AG04450 (cell line): ENCODE measurements around the gene LAMTOR4. TPM values are rescaled to one million over a fixed set of nuclear protein-coding genes. Genes with fewer than 3 reads are reported as not detected.
"Not testable (repeated sequence)": the region's sequence is repeated elsewhere in the genome, so short reads cannot be mapped to it uniquely, and the experiment has no call there.

Experiments used
- CTCF ChIA-PET: fragments of 300-600, 350-600 bp; formaldehyde crosslinking; extraction: SDS; loops from one replicate; lab custom pipeline; 2022; ENCODE audit warnings: antibody characterized with exemption, inconsistent platforms; lab: Charles Lee
- POLR2A ChIA-PET: fragments of 350-600 bp; formaldehyde crosslinking; extraction: SDS; loops from one replicate; lab custom pipeline; 2021; ENCODE audit warnings: antibody characterized with exemption, inconsistent platforms; lab: Yijun Ruan, JAX
- DNase-seq: peaks from one replicate; pipeline ENCODE4 v3.0.0-alpha.2; 2011; ENCODE audit warnings: low read depth, low spot score
- H3K27ac ChIP-seq: one replicate; pipeline ENCODE4 v1.5.1; 2012; ENCODE audit warnings: low read depth, low read length, control low read depth
- H3K27me3 ChIP-seq: one replicate; pipeline ENCODE4 v1.6.0; 2012; ENCODE audit warnings: low read length; ENCODE audit not compliant: control insufficient read depth, insufficient read depth
- H3K4me3 ChIP-seq: 2 replicates; pipeline ENCODE4 v1.5.1; 2011; ENCODE audit warnings: mild to moderate bottlenecking, low read depth, low read length, control low read depth
- H3K9me3 ChIP-seq: 2 replicates; pipeline ENCODE4 v1.5.1; 2012; ENCODE audit warnings: low read length; ENCODE audit not compliant: control insufficient read depth, insufficient read depth
- CTCF ChIP-seq: IDR thresholded peaks from 2 replicates; pipeline ENCODE4 v1.5.1; 2011; ENCODE audit warnings: low read depth, low read length, control low read depth, inconsistent platforms
- polyA plus RNA-seq: library from polyadenylated mRNA; depleted of rRNA; stranded (reverse); fragments of >200 nt; gene quantifications from 2 replicates; pipeline ENCODE4 v1.2.3, GENCODE V29; 2011; rRNA removed

The LAMTOR4 gene
- polyA plus RNA-seq, 1 experiment: 122 TPM

- Histone ChIP-seq H3K4me3 (no peak overlapping the region), H3K9me3 (no peaks in the 10 kb centered on the region), H3K27me3 (peaks cover 6% of the 10 kb centered on the region), H3K27ac (no peak overlapping the region)
- CTCF ChIA-PET: interaction anchor here (0.9 kb wide), 1 partner anchor 60 kb away, joined by 3 read pairs; no protein-coding TSS in a partner anchor
- DNase-seq: no peak
- no peak for TF ChIP-seq CTCF
- POLR2A ChIA-PET: interaction anchor here (1.2 kb wide), 1 partner anchor 18 kb away, joined by 3 read pairs; no protein-coding TSS in a partner anchor
Observed at GRCh38 chr7:100192969-100193368, 44.3 kb downstream of the LAMTOR4 start.

- H3K27ac ChIP-seq: no peak overlapping the region
- ChIA-PET CTCF (interaction anchor here (0.6 to 1.4 kb wide), 3 partner anchors 21 to 62 kb away, joined by 3 to 6 read pairs (median 4); no protein-coding TSS in a partner anchor), POLR2A (no interaction called here)
- H3K9me3 ChIP-seq: no peaks in the 10 kb centered on the region
- H3K4me3 ChIP-seq: no peak overlapping the region
- TF ChIP-seq CTCF: no peak
- DNase-seq: no peak
- H3K27me3 ChIP-seq: peaks cover 9% of the 10 kb centered on the region
Observed at GRCh38 chr7:100195222-100195621, 46.5 kb downstream of the LAMTOR4 start.

GRCh38 chr7:100195901-100196322 lies 47.2 kb downstream of the LAMTOR4 start:
- H3K27me3 ChIP-seq: peaks cover 12% of the 10 kb centered on the region
- H3K9me3 ChIP-seq, H3K4me3 ChIP-seq, DNase-seq, POLR2A ChIA-PET, H3K27ac ChIP-seq: not testable (repeated sequence)
- CTCF ChIA-PET: interaction anchor here (1.4 kb wide), 1 partner anchor 63 kb away, joined by 6 read pairs; no protein-coding TSS in a partner anchor

- Histone ChIP-seq H3K4me3 (no peak overlapping the region), H3K9me3 (no peaks in the 10 kb centered on the region), H3K27me3 (peaks cover 23% of the 10 kb centered on the region), H3K27ac (no peak overlapping the region)
- POLR2A ChIA-PET: no interaction called here
- TF ChIP-seq CTCF: no peak
- CTCF ChIA-PET: no interaction called here
- no peak for DNase-seq
Observed at GRCh38 chr7:100198266-100198665, 49.5 kb downstream of the LAMTOR4 start.

- ChIA-PET POLR2A (interaction anchor here (0.6 to 0.7 kb wide), 2 partner anchors 51 to 55 kb away, joined by 3 to 4 read pairs; no protein-coding TSS in a partner anchor), CTCF (interaction anchor here (1.1 to 1.4 kb wide), 2 partner anchors 11 to 68 kb away, joined by 3 to 4 read pairs; no protein-coding TSS in a partner anchor)
- no peak for DNase-seq
- Histone ChIP-seq H3K9me3 (no peaks in the 10 kb centered on the region), H3K27ac (no peak overlapping the region), H3K4me3 (no peak overlapping the region), H3K27me3 (peaks cover 31% of the 10 kb centered on the region)
- no peak for TF ChIP-seq CTCF
Observed at GRCh38 chr7:100200693-100201092, 52.0 kb downstream of the LAMTOR4 start.

Other genes with a start within 250 kb of the LAMTOR4 start
- gene TRIM4, start 229.4 kb upstream of the LAMTOR4 start, polyA plus RNA-seq: 27.0 and 32.7 TPM in 2 replicates
- gene GJC3, start 219.3 kb upstream of the LAMTOR4 start, polyA plus RNA-seq: not detected in 2 replicates
- not detected in 2 replicates for gene AZGP1, start 172.9 kb upstream of the LAMTOR4 start, polyA plus RNA-seq
- 36.8 and 42.7 TPM in 2 replicates for gene ZKSCAN1, start 133.3 kb upstream of the LAMTOR4 start, polyA plus RNA-seq
- gene ZSCAN21, start 99.1 kb upstream of the LAMTOR4 start, polyA plus RNA-seq: 13.9 and 15.2 TPM in 2 replicates
- gene ZNF3, start 67.2 kb upstream of the LAMTOR4 start, polyA plus RNA-seq: 35.3 and 37.0 TPM in 2 replicates
- 265 and 308 TPM in 2 replicates for gene COPS6, start 59.9 kb upstream of the LAMTOR4 start, polyA plus RNA-seq
- gene MCM7, start 47.5 kb upstream of the LAMTOR4 start, polyA plus RNA-seq: 39.5 and 44.2 TPM in 2 replicates
- gene AP4M1, start 47.3 kb upstream of the LAMTOR4 start, polyA plus RNA-seq: 25.4 and 26.1 TPM in 2 replicates
- 28.2 and 31.2 TPM in 2 replicates for gene TAF6, start 29.6 kb upstream of the LAMTOR4 start, polyA plus RNA-seq
- gene CNPY4, start 29.3 kb upstream of the LAMTOR4 start, polyA plus RNA-seq: 26.3 and 29.7 TPM in 2 replicates
- gene MBLAC1, start 22.0 kb upstream of the LAMTOR4 start, polyA plus RNA-seq: 0.55 and 0.56 TPM in 2 replicates
- gene TRAPPC14, start 9.8 kb downstream of the LAMTOR4 start, polyA plus RNA-seq: 3.5 and 6.2 TPM in 2 replicates
- 14.4 and 16.0 TPM in 2 replicates for gene GAL3ST4, start 19.7 kb downstream of the LAMTOR4 start, polyA plus RNA-seq
- gene GPC2, start 28.5 kb downstream of the LAMTOR4 start, polyA plus RNA-seq: 2.6 TPM in 2 replicates
- 0.15 and 0.22 TPM in 2 replicates for gene STAG3, start 29.0 kb downstream of the LAMTOR4 start, polyA plus RNA-seq
- gene PVRIG, start 71.0 kb downstream of the LAMTOR4 start, polyA plus RNA-seq: 0.42 TPM in 1 of 2 replicates, not detected in the other
- gene SPDYE3, start 158.8 kb downstream of the LAMTOR4 start, polyA plus RNA-seq: not detected in 2 replicates
- gene PILRB, start 209.2 kb downstream of the LAMTOR4 start, polyA plus RNA-seq: 6.6 and 7.0 TPM in 2 replicates
- 0.30 and 0.37 TPM in 2 replicates for gene PILRA, start 224.6 kb downstream of the LAMTOR4 start, polyA plus RNA-seq